ENCODE measurements around the gene TXNIP.

TXNIP gene

DNA sequence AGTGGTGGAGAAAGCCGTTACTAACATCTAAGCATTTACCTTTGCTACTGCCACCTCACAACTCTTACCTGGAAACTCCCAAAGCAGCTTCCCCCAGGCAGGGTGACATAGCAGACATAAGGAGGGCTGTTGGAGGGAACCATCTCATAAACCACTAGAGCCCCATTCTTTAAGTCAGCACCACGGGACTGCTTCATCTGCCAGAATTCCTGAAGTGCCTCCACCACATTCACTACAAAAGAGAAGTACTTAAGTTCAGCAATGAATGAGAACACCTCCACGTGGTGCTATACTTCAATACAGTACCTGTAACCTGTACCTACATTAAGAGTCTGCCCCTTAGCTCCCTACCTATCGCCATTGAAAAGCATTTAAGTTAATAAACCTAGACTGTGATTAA lies 48.8 kb downstream of the TXNIP start:
- DNase-seq (ENCODE audit: insufficient read length, low spot score): no peak
- no peak for TF ChIP-seq PAX5 (IDR thresholded peaks at IDR 0.05; ENCODE audit: insufficient read depth, low read length, severe bottlenecking)
- TF ChIP-seq POLR2A (IDR thresholded peaks at IDR 0.05; ENCODE audit: low read depth, low read length): no peak
- TF ChIP-seq SPI1 (IDR thresholded peaks at IDR 0.05; ENCODE audit: low read depth, low read length): no peak
- TF ChIP-seq TAF1 (IDR thresholded peaks at IDR 0.05; ENCODE audit: low read depth, low read length): no peak
- TF ChIP-seq POU2F2 (IDR thresholded peaks at IDR 0.05; ENCODE audit: low read depth, low read length): no peak
- TF ChIP-seq POLR2AphosphoS5 (IDR thresholded peaks at IDR 0.05; ENCODE audit: low read depth, low read length): no peak
- FAIRE-seq: no peak

DNA sequence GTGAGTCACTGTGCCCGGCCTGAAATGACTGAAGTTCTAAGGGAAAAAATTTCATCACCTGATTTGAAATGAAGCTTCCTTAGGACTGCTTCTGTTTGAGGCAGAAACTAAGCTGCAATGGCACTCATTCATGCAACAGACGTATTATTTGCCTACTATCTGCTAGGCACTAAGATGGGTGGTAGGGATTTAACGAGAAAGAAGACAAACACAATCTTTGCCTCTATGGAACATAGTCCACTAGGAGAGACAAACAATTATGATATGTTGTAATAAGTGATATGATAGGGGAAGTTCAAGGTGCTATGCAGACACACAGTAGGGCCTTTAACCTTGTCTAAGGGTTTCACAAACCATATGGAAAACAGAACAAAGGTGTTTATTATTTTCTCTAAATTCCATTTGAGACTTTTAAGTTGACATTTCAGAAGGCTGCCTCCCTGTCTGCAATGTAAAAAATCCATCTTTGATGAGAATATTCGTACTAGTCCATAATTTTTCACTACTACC lies 49.8 kb downstream of the TXNIP start:
- no peak for DNase-seq (ENCODE audit: insufficient read length, low spot score)
- TF ChIP-seq PAX5 (IDR thresholded peaks at IDR 0.05; ENCODE audit: insufficient read depth, low read length, severe bottlenecking) (no peak), SPI1 (IDR thresholded peaks at IDR 0.05; ENCODE audit: low read depth, low read length) (no peak), POU2F2 (IDR thresholded peaks at IDR 0.05; ENCODE audit: low read depth, low read length) (no peak), TAF1 (IDR thresholded peaks at IDR 0.05; ENCODE audit: low read depth, low read length) (no peak), POLR2AphosphoS5 (IDR thresholded peaks at IDR 0.05; ENCODE audit: low read depth, low read length) (no peak), POLR2A (IDR thresholded peaks at IDR 0.05; ENCODE audit: low read depth, low read length) (no peak)
- FAIRE-seq: no peak

DNA sequence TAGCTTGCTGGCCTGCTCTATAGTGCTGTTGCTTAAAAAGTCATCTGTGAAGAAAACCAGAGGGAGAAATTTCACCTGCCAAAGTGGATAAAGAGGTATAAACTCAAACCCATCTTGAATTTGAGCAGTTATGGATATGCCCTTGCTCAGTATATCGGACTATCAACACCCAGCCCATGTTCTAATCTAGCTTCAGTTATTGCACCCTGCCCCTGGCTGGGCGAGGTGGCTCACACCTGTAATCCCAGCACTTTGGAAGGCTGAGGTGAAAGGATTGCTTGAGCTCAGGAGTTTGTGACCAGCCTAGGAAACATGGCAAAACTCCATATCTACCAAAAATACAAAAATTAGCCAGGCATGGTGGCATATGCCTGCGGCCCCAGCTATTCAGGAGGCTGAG lies 51.8 kb downstream of the TXNIP start:
- no peak for TF ChIP-seq POLR2A (IDR thresholded peaks at IDR 0.05; ENCODE audit: low read depth, low read length)
- no peak for TF ChIP-seq TAF1 (IDR thresholded peaks at IDR 0.05; ENCODE audit: low read depth, low read length)
- no peak for TF ChIP-seq PAX5 (IDR thresholded peaks at IDR 0.05; ENCODE audit: insufficient read depth, low read length, severe bottlenecking)
- TF ChIP-seq POLR2AphosphoS5 (IDR thresholded peaks at IDR 0.05; ENCODE audit: low read depth, low read length): no peak
- no peak for TF ChIP-seq SPI1 (IDR thresholded peaks at IDR 0.05; ENCODE audit: low read depth, low read length)
- TF ChIP-seq POU2F2 (IDR thresholded peaks at IDR 0.05; ENCODE audit: low read depth, low read length): no peak
- DNase-seq (ENCODE audit: insufficient read length, low spot score): no peak
- no peak for FAIRE-seq

DNA sequence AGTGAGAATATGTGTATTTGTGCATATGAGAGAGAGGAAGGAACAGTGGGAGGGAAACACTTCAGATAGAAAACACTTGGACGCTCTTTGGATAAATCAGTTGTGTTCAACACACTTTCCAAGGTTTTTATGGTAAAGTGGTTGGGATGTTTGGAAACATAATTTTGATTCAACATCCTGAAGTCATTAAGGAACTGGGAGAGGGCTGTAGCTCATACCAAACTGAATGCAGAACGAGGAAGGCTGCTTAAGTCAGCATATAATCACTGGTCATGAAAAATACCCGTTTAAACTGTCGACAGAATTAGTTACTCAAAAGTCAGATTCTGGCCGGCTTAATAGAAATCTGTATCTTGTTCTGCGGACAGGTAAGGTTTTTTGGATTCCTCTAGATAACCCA lies 53.5 kb downstream of the TXNIP start:
- TF ChIP-seq POU2F2 (IDR thresholded peaks at IDR 0.05; ENCODE audit: low read depth, low read length) (no peak), TAF1 (IDR thresholded peaks at IDR 0.05; ENCODE audit: low read depth, low read length) (no peak), POLR2AphosphoS5 (IDR thresholded peaks at IDR 0.05; ENCODE audit: low read depth, low read length) (no peak), PAX5 (IDR thresholded peaks at IDR 0.05; ENCODE audit: insufficient read depth, low read length, severe bottlenecking) (no peak), POLR2A (IDR thresholded peaks at IDR 0.05; ENCODE audit: low read depth, low read length) (no peak)
- FAIRE-seq (no peak), DNase-seq (ENCODE audit: insufficient read length, low spot score) (no peak)
